SK-N-SH (cell line): ENCODE data around the gene TGM3.

Experiments
- CHD2 ChIP-seq: fragments of 150-350 bp; IDR thresholded peaks from 2 replicates; pipeline ENCODE4 v1.6.1; 2018; ENCODE audit warnings: low read length; ENCODE audit not compliant: partially characterized antibody
- EZH2phosphoT487 ChIP-seq: fragments of 200-600 bp; sonication (generic); IDR thresholded peaks from 2 replicates; pipeline ENCODE4 v1.6.1; 2017; ENCODE audit warnings: low read depth, mixed run types, mild to moderate bottlenecking, antibody characterized with exemption, moderate library complexity, borderline replicate concordance
- GATA2 ChIP-seq: sonication (generic); formaldehyde crosslinking; IDR thresholded peaks from 2 replicates; pipeline ENCODE4 v1.5.0; 2020; ENCODE audit warnings: mild to moderate bottlenecking, missing genetic modification reagents
- JUND ChIP-seq: IDR thresholded peaks from 2 replicates; pipeline ENCODE4 v1.4.0; 2012
- POLR2AphosphoS5 ChIP-seq: IDR thresholded peaks from 2 replicates; pipeline ENCODE4 v1.6.1; 2012; ENCODE audit warnings: low read depth, low read length
- RAD21 ChIP-seq: IDR thresholded peaks from 2 replicates; pipeline ENCODE4 v1.6.1; 2012; ENCODE audit warnings: mild to moderate bottlenecking, low read length
- SIN3A ChIP-seq: IDR thresholded peaks from 2 replicates; pipeline ENCODE4 v1.6.1; 2012; ENCODE audit warnings: low read depth, mild to moderate bottlenecking, low read length, moderate library complexity, borderline replicate concordance
- SMC3 ChIP-seq: IDR thresholded peaks from 2 replicates; pipeline ENCODE4 v1.6.1; 2012; ENCODE audit warnings: low read depth, low read length, improper control_type of control experiment
- TAF1 ChIP-seq: IDR thresholded peaks from 2 replicates; pipeline ENCODE4 v1.6.1; 2012; ENCODE audit warnings: low read depth, mild to moderate bottlenecking, low read length, moderate library complexity, borderline replicate concordance
- TF ChIP-seq, protein P1 (sequence below): fragments of 200-600 bp; sonication (generic); IDR thresholded peaks from 2 replicates; pipeline ENCODE4 v1.6.1; 2017; ENCODE audit warnings: antibody characterized with exemption, mild to moderate bottlenecking, moderate library complexity
- TF ChIP-seq, protein P2 (sequence below): IDR thresholded peaks from 2 replicates; pipeline ENCODE4 v1.4.0; 2012; ENCODE audit warnings: low read depth, borderline replicate concordance

DNA sequence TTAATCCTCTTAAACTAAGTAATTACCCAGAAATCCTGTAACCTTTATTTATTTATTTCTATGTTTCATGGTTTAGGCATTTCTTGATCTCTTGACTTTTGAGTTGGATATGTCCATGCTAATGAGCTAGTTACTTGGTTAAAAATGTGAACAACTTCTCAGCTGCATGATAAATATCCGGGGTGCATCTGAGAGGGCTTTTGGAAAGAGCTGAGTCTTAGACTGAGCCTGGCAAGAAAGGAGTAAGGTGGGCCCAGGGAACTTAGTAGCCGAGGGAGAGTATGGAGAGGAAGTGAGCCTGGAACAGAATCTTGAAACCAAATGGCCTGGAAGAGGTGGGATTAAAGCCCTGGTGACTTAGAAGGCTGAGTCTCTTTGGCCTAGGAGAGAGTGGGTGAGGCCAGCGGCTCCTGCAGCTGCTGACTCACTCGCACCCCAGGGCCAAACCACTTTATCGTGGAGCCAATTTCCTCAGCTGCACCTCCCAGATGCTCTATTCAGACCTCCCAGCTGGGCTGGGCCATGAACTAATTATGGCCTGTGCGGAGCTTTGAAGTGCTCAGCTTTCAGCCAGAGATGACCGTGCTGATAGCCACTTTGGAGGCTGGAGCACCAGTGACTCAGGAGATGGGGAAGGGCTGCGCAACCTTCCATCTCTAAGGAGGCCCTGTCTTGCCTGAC lies 19.1 kb downstream of the TGM3 start:
- TF ChIP-seq, protein P1, sequence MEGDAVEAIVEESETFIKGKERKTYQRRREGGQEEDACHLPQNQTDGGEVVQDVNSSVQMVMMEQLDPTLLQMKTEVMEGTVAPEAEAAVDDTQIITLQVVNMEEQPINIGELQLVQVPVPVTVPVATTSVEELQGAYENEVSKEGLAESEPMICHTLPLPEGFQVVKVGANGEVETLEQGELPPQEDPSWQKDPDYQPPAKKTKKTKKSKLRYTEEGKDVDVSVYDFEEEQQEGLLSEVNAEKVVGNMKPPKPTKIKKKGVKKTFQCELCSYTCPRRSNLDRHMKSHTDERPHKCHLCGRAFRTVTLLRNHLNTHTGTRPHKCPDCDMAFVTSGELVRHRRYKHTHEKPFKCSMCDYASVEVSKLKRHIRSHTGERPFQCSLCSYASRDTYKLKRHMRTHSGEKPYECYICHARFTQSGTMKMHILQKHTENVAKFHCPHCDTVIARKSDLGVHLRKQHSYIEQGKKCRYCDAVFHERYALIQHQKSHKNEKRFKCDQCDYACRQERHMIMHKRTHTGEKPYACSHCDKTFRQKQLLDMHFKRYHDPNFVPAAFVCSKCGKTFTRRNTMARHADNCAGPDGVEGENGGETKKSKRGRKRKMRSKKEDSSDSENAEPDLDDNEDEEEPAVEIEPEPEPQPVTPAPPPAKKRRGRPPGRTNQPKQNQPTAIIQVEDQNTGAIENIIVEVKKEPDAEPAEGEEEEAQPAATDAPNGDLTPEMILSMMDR = no peak
- TF ChIP-seq EZH2phosphoT487 (no peak), SIN3A (no peak), JUND (no peak), GATA2 (CRISPR knock-in tag) (peak; percentile 52), CHD2 (no peak), POLR2AphosphoS5 (no peak), SMC3 (no peak), TAF1 (no peak), RAD21 (no peak)
- TF ChIP-seq, protein P2, sequence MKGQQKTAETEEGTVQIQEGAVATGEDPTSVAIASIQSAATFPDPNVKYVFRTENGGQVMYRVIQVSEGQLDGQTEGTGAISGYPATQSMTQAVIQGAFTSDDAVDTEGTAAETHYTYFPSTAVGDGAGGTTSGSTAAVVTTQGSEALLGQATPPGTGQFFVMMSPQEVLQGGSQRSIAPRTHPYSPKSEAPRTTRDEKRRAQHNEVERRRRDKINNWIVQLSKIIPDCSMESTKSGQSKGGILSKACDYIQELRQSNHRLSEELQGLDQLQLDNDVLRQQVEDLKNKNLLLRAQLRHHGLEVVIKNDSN = no peak
